RCC 7860 (cell line): Measurements from ENCODE around the gene DRAM1.
A peak's percentile ranks its signal among the peaks of the same experiment; 100 is the strongest.

Source experiments
- DNase-seq: peaks from one replicate; pipeline ENCODE4 v3.0.0-alpha.2; 2015; ENCODE audit warnings: low spot score
- FAIRE-seq: peaks from 2 replicates; lab custom pipeline; 2012; peaks lifted over from hg19 to GRCh38; lab: Jason Lieb, UNC

The DRAM1 gene

GRCh38 chr12:101939306-101939705 lies 61.9 kb downstream of the DRAM1 start:
- FAIRE-seq (no peak), DNase-seq (no peak)

GRCh38 chr12:101939856-101940265 lies 62.5 kb downstream of the DRAM1 start:
- no peak for FAIRE-seq

GRCh38 chr12:101940400-101940950 lies 63.1 kb downstream of the DRAM1 start:
- DNase-seq (no peak), FAIRE-seq (no peak)

More at GRCh38 chr12:101939856-101940265, 62.5 kb downstream of the DRAM1 start:
- peak; percentile 31 for DNase-seq

- DNase-seq (no peak), FAIRE-seq (no peak)
These were observed 64.2 kb downstream of the DRAM1 start for GRCh38 chr12:101941306-101942249.

- no peak for FAIRE-seq
- DNase-seq = no peak
These were observed 64.8 kb downstream of the DRAM1 start for GRCh38 chr12:101942250-101942605.

- DNase-seq (no peak), FAIRE-seq (no peak)
These were observed 68.2 kb downstream of the DRAM1 start for GRCh38 chr12:101945369-101946232.

GRCh38 chr12:101946233-101946611 lies 68.8 kb downstream of the DRAM1 start:
- no peak for FAIRE-seq
- no peak for DNase-seq

GRCh38 chr12:101947316-101947715 lies 69.9 kb downstream of the DRAM1 start:
- FAIRE-seq (no peak), DNase-seq (no peak)

- FAIRE-seq (no peak), DNase-seq (no peak)
These were observed 71.0 kb downstream of the DRAM1 start for GRCh38 chr12:101948365-101948764.

GRCh38 chr12:101951002-101951670 lies 73.8 kb downstream of the DRAM1 start:
- FAIRE-seq = no peak
- no peak for DNase-seq

- FAIRE-seq (no peak), DNase-seq (no peak)
These were observed 76.7 kb downstream of the DRAM1 start for GRCh38 chr12:101954113-101954512.

GRCh38 chr12:101954676-101955075 lies 77.3 kb downstream of the DRAM1 start:
- no peak for FAIRE-seq

GRCh38 chr12:101957252-101957959 lies 80.0 kb downstream of the DRAM1 start:
- FAIRE-seq (no peak), DNase-seq (no peak)

More at GRCh38 chr12:101954676-101955075, 77.3 kb downstream of the DRAM1 start:
- DNase-seq = no peak

GRCh38 chr12:101959607-101960006 lies 82.2 kb downstream of the DRAM1 start:
- FAIRE-seq = no peak
- DNase-seq = no peak

GRCh38 chr12:101962486-101962885 lies 85.1 kb downstream of the DRAM1 start:
- no peak for DNase-seq
- no peak for FAIRE-seq

- DNase-seq (no peak), FAIRE-seq (no peak)
These were observed 86.3 kb downstream of the DRAM1 start for GRCh38 chr12:101963697-101964096.

GRCh38 chr12:101966496-101966895 lies 89.1 kb downstream of the DRAM1 start:
- no peak for FAIRE-seq
- no peak for DNase-seq

- FAIRE-seq (no peak), DNase-seq (no peak)
These were observed 90.1 kb downstream of the DRAM1 start for GRCh38 chr12:101967506-101967905.

- FAIRE-seq (no peak), DNase-seq (no peak)
These were observed 91.4 kb downstream of the DRAM1 start for GRCh38 chr12:101968770-101969169.
